Neuronal stem cell (in vitro differentiated cells): Measurements from ENCODE around the gene AKAP6.

Experiments used
- DNase-seq: peaks from one replicate; pipeline ENCODE4 v3.0.0-alpha.2; 2013; ENCODE audit warnings: low spot score
- H2AFZ ChIP-seq: one replicate; pipeline ENCODE4 v1.6.1; 2013; ENCODE audit warnings: mild to moderate bottlenecking, low read length, inconsistent platforms
- H2AK5ac ChIP-seq: 2 replicates; pipeline ENCODE4 v1.6.1; 2013; ENCODE audit warnings: low read depth, mild to moderate bottlenecking, inconsistent platforms, low read length, moderate library complexity, mixed read lengths
- H2BK120ac ChIP-seq: 2 replicates; pipeline ENCODE4 v1.6.1; 2013; ENCODE audit warnings: low read depth, mild to moderate bottlenecking, inconsistent platforms, low read length, moderate library complexity, mixed read lengths
- H2BK12ac ChIP-seq: one replicate; pipeline ENCODE4 v1.6.1; 2013; ENCODE audit warnings: low read length, inconsistent platforms
- H2BK15ac ChIP-seq: 2 replicates; pipeline ENCODE4 v1.6.1; 2013; ENCODE audit warnings: mild to moderate bottlenecking, low read length, inconsistent platforms, mixed read lengths
- H2BK5ac ChIP-seq: one replicate; pipeline ENCODE4 v1.6.1; 2013; ENCODE audit warnings: inconsistent platforms, mild to moderate bottlenecking, low read length, moderate library complexity
- H3K14ac ChIP-seq: one replicate; pipeline ENCODE4 v1.6.1; 2013; ENCODE audit warnings: low read length, inconsistent platforms
- H3K18ac ChIP-seq: 2 replicates; pipeline ENCODE4 v1.6.1; 2013; ENCODE audit warnings: low read length, inconsistent platforms
- H3K23ac ChIP-seq: 2 replicates; pipeline ENCODE4 v1.6.1; 2013; ENCODE audit warnings: low read depth, mild to moderate bottlenecking, mixed read lengths, low read length, inconsistent platforms; ENCODE audit not compliant: poor library complexity
- H3K27ac ChIP-seq: replicated peaks from 3 replicates; pipeline ENCODE4 v1.5.1; 2013; ENCODE audit warnings: low read length, inconsistent platforms
- H3K27me3 ChIP-seq, 3 experiments: 2 replicates each; pipeline ENCODE4 v1.6.1; 2013; ENCODE audit warnings: low read length in 3 of 3, mild to moderate bottlenecking in 2 of 3, inconsistent platforms in 1 of 3, low read depth in 1 of 3, mixed read lengths in 1 of 3, moderate library complexity in 1 of 3; ENCODE audit not compliant: control insufficient read depth in 3 of 3, insufficient read depth in 3 of 3
- H3K36me3 ChIP-seq, 2 donors: replicated peaks in 1 of 2; 2 replicates each; pipeline ENCODE4 v1.6.1; 2013; ENCODE audit warnings: low read length in 2 of 2; ENCODE audit not compliant: control insufficient read depth in 2 of 2, insufficient read depth in 2 of 2
- H3K4ac ChIP-seq: 2 replicates; pipeline ENCODE4 v1.6.1; 2013; ENCODE audit warnings: inconsistent platforms, mild to moderate bottlenecking, low read length, moderate library complexity
- H3K4me1 ChIP-seq, 2 donors: 1 replicate in 1 of 2; 2 replicates in 1 of 2; pipeline ENCODE4 v1.6.1; 2013; ENCODE audit warnings: low read length in 2 of 2, low read depth in 1 of 2; ENCODE audit not compliant: control insufficient read depth in 2 of 2, insufficient read depth in 1 of 2
- H3K4me2 ChIP-seq: one replicate; pipeline ENCODE4 v1.6.1; 2013; ENCODE audit warnings: mild to moderate bottlenecking, low read length, inconsistent platforms; ENCODE audit not compliant: insufficient read depth, poor library complexity, severe bottlenecking
- H3K4me3 ChIP-seq, 2 donors: 2 replicates each; pipeline ENCODE4 v1.5.1; 2013; ENCODE audit warnings: low read length in 2 of 2, mild to moderate bottlenecking in 2 of 2, inconsistent platforms in 1 of 2, moderate library complexity in 1 of 2
- H3K79me1 ChIP-seq: one replicate; pipeline ENCODE4 v1.6.1; 2013; ENCODE audit warnings: low read depth, mild to moderate bottlenecking, inconsistent platforms, low read length, moderate library complexity
- H3K9ac ChIP-seq: one replicate; pipeline ENCODE4 v1.6.1; 2013; ENCODE audit warnings: mild to moderate bottlenecking, low read depth, low read length, inconsistent platforms; ENCODE audit not compliant: poor library complexity
- H3K9me3 ChIP-seq, 2 donors: replicated peaks in 1 of 2; 2 replicates each; pipeline versions ENCODE3 to v1.6.1; 2013; ENCODE audit warnings: low read length in 2 of 2, mild to moderate bottlenecking in 2 of 2, inconsistent platforms in 1 of 2, low read depth in 1 of 2, mixed read lengths in 1 of 2, moderate library complexity in 1 of 2; ENCODE audit not compliant: control insufficient read depth in 2 of 2, insufficient read depth in 1 of 2
- H4K8ac ChIP-seq: one replicate; pipeline ENCODE4 v1.6.1; 2013; ENCODE audit warnings: low read depth, mild to moderate bottlenecking, inconsistent platforms, low read length, moderate library complexity
- H4K91ac ChIP-seq: one replicate; pipeline ENCODE4 v1.6.1; 2013; ENCODE audit warnings: low read length, low read depth, mild to moderate bottlenecking, inconsistent platforms; ENCODE audit not compliant: poor library complexity
- WGBS, 2 donors: extraction: QIAGEN DNeasy Blood & Tissue Kit; methylation state at CpG; one replicate each; pipeline ENCODE4 v1.1.7; 2013; ENCODE audit warnings: missing lambda C conversion rate in 2 of 2, mixed read lengths in 1 of 2; ENCODE audit not compliant: insufficient read length in 2 of 2, insufficient replicate concordance in 1 of 2; ENCODE audit errors: extremely low coverage in 2 of 2; 5-methylcytosine and 5-hydroxymethylcytosine counted together

Gene AKAP6

GRCh38 chr14:32825058-32825457, 496.0 kb downstream of the AKAP6 start:
- Histone ChIP-seq H3K9ac (no peak overlapping the region), H4K8ac (no peak overlapping the region), H2BK120ac (no peak overlapping the region), H3K9me3 (peaks cover 0 to 3% of the 10 kb centered on the region in 2 donors), H3K27ac (no peak overlapping the region), H3K4me1 (peaks cover 4 to 45% of the 10 kb centered on the region in 2 donors), H3K4ac (no peak overlapping the region), H2BK5ac (no peak overlapping the region), H4K91ac (no peak overlapping the region), H3K23ac (no peak overlapping the region), H3K4me3 (no peak overlapping the region), H2AFZ (peak overlapping the region; percentile 65), H3K4me2 (no peak overlapping the region), H2BK12ac (no peak overlapping the region), H3K27me3 (no peaks in the 10 kb centered on the region), H3K18ac (no peak overlapping the region), H2BK15ac (no peak overlapping the region), H3K36me3 (no peaks in the 10 kb centered on the region), H3K14ac (no peak overlapping the region), H3K79me1 (no peaks in the 10 kb centered on the region), H2AK5ac (no peak overlapping the region)
- WGBS, 2 donors, result no CpG with 5 or more reads among the region's 4 CpGs
- DNase-seq, result no peak

DNA sequence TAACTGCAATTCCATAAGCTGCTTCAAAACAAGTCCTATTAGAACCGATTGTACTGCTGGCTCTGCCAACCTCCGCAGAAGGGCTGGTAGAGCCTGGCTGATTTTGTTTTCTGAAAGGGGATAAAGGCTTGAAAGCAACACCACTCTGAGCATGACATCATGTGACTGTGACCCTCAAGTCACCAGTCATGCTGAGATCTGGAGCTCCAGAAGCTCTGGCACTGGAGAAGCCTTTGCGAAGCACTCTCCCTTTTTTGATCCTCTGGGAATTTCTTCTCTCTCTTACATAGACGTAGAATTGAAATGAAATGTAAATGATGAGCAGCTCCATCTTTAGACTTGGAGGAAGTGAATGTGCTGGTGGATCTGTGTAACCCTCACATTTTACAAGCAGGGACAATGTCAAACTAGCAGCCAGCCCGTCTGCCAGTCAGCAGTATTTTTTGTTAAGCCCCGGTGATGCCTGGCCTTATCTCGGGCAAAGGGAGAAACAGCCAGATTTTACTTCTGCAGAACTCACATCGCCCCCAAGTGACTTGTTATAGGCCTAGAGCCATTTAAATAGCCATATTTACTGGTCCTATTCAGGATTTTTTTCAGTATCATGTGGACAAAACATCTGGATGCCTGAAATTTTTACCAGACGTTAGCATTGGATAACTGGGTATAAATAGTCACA, 497.4 kb downstream of the AKAP6 start:
- no peak overlapping the region for H3K23ac ChIP-seq
- H3K14ac ChIP-seq, result no peak overlapping the region
- no peaks in the 10 kb centered on the region for H3K79me1 ChIP-seq
- no peak overlapping the region for H3K18ac ChIP-seq
- H3K9me3 ChIP-seq, result no peaks in the 10 kb centered on the region
- H3K4me2 ChIP-seq, result no peak overlapping the region
- H3K36me3 ChIP-seq, result no peaks in the 10 kb centered on the region
- no peak overlapping the region for H2BK120ac ChIP-seq
- H3K9ac ChIP-seq, result no peak overlapping the region
- H2AK5ac ChIP-seq, result no peak overlapping the region
- H4K91ac ChIP-seq, result no peak overlapping the region
- DNase-seq, result no peak
- no peak overlapping the region for H3K4ac ChIP-seq
- no peak overlapping the region for H4K8ac ChIP-seq
- H3K4me3 ChIP-seq, result no peak overlapping the region
- H3K27me3 ChIP-seq, result no peaks in the 10 kb centered on the region
- H3K4me1 ChIP-seq, result peaks cover 4 to 45% of the 10 kb centered on the region in 2 donors
- H2BK15ac ChIP-seq, result no peak overlapping the region
- no peak overlapping the region for H2BK12ac ChIP-seq
- H2BK5ac ChIP-seq, result no peak overlapping the region
- H3K27ac ChIP-seq, result no peak overlapping the region
- H2AFZ ChIP-seq, result peak overlapping the region; percentile 72
- WGBS, 2 donors, result no CpG with 5 or more reads among the region's 9 CpGs

- Histone ChIP-seq H2BK15ac (no peak overlapping the region), H2BK5ac (no peak overlapping the region), H3K4me1 (peaks cover 4 to 45% of the 10 kb centered on the region in 2 donors), H4K8ac (no peak overlapping the region), H3K36me3 (no peaks in the 10 kb centered on the region), H3K4ac (no peak overlapping the region), H3K9me3 (no peaks in the 10 kb centered on the region), H3K27me3 (no peaks in the 10 kb centered on the region), H2AK5ac (no peak overlapping the region), H3K4me3 (no peak overlapping the region), H2BK120ac (no peak overlapping the region), H4K91ac (no peak overlapping the region), H3K4me2 (no peak overlapping the region), H3K14ac (no peak overlapping the region), H3K18ac (no peak overlapping the region), H2AFZ (peak overlapping the region; percentile 70), H3K9ac (no peak overlapping the region), H3K79me1 (no peaks in the 10 kb centered on the region), H3K23ac (no peak overlapping the region), H3K27ac (no peak overlapping the region), H2BK12ac (no peak overlapping the region)
- no CpG with 5 or more reads among the region's 3 CpGs for WGBS, 2 donors
- DNase-seq, result no peak
Observed at GRCh38 chr14:32827514-32827913, 498.4 kb downstream of the AKAP6 start.

- H3K4me3 ChIP-seq, result no peak overlapping the region
- peaks cover 0 to 5% of the 10 kb centered on the region in 2 donors for H3K9me3 ChIP-seq
- no peak overlapping the region for H4K8ac ChIP-seq
- no peak overlapping the region for H2AK5ac ChIP-seq
- H4K91ac ChIP-seq, result no peak overlapping the region
- no CpG with 5 or more reads among the region's 3 CpGs for whole genome bisulfite sequencing, 2 donors
- H3K23ac ChIP-seq, result no peak overlapping the region
- no peak overlapping the region for H2BK15ac ChIP-seq
- H3K9ac ChIP-seq, result no peak overlapping the region
- no peak for DNase-seq
- no peaks in the 10 kb centered on the region for H3K36me3 ChIP-seq
- no peak overlapping the region for H3K4me2 ChIP-seq
- no peak overlapping the region for H2BK5ac ChIP-seq
- H3K79me1 ChIP-seq, result no peaks in the 10 kb centered on the region
- no peak overlapping the region for H3K4ac ChIP-seq
- H3K4me1 ChIP-seq, result no peaks in the 10 kb centered on the region
- no peak overlapping the region for H3K27ac ChIP-seq
- no peak overlapping the region for H3K14ac ChIP-seq
- H2BK12ac ChIP-seq, result no peak overlapping the region
- H3K27me3 ChIP-seq, result no peaks in the 10 kb centered on the region
- H2BK120ac ChIP-seq, result no peak overlapping the region
- H3K18ac ChIP-seq, result no peak overlapping the region
- H2AFZ ChIP-seq, result no peak overlapping the region
Observed at GRCh38 chr14:32835924-32836323, 506.8 kb downstream of the AKAP6 start.
